Fibroblast of the aortic adventitia (primary cell): ENCODE results near the gene SIK3. TPM values are rescaled to one million over a fixed set of nuclear protein-coding genes. Genes with fewer than 3 reads are reported as not detected.
A peak's percentile ranks its signal among the peaks of the same experiment; 100 is the strongest.

ENCODE experiments used
- DNase-seq: peaks from one replicate; pipeline ENCODE4 v3.0.0-alpha.2; 2010; ENCODE audit warnings: low read depth
- H3K4me3 ChIP-seq: 2 replicates; pipeline ENCODE4 v1.5.1; 2011; ENCODE audit warnings: low read depth, mild to moderate bottlenecking, control low read depth, low read length, moderate library complexity
- total RNA-seq: library from RNA; depleted of rRNA; stranded (reverse); fragments of >200 nt; gene quantifications from 2 replicates; pipeline ENCODE4 v1.2.3, GENCODE V29; 2012; ENCODE audit warnings: low replicate concordance
- TF ChIP-seq, protein P1 (sequence below): IDR thresholded peaks from 2 replicates; pipeline ENCODE4 v1.5.1; 2011; ENCODE audit warnings: mild to moderate bottlenecking, low read length, control low read depth, inconsistent platforms; ENCODE audit not compliant: insufficient read depth

Gene SIK3
- total RNA-seq, 1 donor, result 18.4 TPM

DNA sequence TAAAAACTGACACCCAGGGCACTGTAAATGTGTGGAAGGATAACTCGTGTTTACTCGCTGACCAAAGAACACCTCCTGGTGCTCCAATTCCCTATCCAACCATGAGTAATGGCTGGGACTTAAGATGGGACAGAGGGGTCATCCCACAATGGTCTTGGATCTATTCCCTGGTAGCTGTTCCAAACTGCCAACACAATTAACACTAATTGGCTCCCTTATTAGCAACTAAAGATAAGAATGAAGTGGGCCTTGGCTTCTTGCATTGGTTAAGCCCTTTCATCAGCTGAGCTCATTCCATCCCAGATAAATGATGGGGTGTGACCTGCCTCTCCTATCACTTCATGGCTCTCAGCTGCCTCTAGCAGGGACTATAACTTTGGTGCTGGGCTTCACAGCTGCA is 1.5 kb upstream of the SIK3 start:
- TF ChIP-seq, protein P1, sequence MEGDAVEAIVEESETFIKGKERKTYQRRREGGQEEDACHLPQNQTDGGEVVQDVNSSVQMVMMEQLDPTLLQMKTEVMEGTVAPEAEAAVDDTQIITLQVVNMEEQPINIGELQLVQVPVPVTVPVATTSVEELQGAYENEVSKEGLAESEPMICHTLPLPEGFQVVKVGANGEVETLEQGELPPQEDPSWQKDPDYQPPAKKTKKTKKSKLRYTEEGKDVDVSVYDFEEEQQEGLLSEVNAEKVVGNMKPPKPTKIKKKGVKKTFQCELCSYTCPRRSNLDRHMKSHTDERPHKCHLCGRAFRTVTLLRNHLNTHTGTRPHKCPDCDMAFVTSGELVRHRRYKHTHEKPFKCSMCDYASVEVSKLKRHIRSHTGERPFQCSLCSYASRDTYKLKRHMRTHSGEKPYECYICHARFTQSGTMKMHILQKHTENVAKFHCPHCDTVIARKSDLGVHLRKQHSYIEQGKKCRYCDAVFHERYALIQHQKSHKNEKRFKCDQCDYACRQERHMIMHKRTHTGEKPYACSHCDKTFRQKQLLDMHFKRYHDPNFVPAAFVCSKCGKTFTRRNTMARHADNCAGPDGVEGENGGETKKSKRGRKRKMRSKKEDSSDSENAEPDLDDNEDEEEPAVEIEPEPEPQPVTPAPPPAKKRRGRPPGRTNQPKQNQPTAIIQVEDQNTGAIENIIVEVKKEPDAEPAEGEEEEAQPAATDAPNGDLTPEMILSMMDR, result no peak

GRCh38 chr11:117097389-117098268 is 599 bp downstream of the SIK3 start:
- peak overlapping the region; percentile 87 for H3K4me3 ChIP-seq
- DNase-seq, result no peak
- TF ChIP-seq, protein P1, result no peak

More for the DNA sequence above, 1.5 kb upstream of the SIK3 start:
- no peak for DNase-seq
- no peak overlapping the region for H3K4me3 ChIP-seq

GRCh38 chr11:117097014-117097388 is 1.2 kb downstream of the SIK3 start:
- TF ChIP-seq, protein P1, result no peak
- no peak for DNase-seq
- H3K4me3 ChIP-seq, result peak overlapping the region; percentile 87

DNA sequence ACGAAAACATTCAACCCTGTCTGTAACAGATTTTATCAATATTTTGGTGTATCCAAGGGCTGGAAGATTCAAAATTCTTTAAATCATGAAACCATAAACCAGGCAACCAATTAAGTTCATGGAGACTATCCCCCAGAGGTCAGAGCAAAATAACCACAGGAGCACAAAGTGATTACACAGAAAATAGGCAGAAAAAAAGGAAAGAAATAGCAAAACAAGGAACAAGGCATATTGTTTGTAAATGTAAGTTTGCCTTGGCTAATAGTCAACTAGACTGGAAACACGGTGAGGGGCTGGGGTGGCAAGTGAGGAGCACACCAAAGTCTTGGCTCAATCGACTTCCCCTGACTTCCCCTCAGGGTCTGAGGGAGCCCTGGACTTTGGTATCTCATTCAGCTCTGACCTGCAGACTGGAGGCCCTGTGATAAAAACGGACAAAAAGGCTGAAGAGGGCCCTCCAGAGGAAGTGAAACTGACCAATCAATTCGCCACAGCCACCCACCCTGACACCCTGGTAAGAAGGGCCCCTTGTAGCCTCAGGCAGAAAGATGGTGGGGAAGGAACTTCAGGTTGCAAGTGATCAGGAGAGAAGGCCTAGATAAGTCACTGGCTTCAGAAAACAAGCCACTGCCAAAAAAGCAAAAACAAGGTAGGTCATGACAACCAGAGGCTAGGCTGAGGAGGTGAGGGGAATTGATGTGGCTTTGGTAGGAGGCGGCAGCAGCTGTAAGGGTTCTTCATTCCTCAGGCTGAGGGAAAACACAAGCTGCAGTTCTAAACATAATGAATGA is 1.8 kb downstream of the SIK3 start:
- TF ChIP-seq, protein P1, result no peak
- no peak for DNase-seq
- peak overlapping the region; percentile 87 for H3K4me3 ChIP-seq

DNA sequence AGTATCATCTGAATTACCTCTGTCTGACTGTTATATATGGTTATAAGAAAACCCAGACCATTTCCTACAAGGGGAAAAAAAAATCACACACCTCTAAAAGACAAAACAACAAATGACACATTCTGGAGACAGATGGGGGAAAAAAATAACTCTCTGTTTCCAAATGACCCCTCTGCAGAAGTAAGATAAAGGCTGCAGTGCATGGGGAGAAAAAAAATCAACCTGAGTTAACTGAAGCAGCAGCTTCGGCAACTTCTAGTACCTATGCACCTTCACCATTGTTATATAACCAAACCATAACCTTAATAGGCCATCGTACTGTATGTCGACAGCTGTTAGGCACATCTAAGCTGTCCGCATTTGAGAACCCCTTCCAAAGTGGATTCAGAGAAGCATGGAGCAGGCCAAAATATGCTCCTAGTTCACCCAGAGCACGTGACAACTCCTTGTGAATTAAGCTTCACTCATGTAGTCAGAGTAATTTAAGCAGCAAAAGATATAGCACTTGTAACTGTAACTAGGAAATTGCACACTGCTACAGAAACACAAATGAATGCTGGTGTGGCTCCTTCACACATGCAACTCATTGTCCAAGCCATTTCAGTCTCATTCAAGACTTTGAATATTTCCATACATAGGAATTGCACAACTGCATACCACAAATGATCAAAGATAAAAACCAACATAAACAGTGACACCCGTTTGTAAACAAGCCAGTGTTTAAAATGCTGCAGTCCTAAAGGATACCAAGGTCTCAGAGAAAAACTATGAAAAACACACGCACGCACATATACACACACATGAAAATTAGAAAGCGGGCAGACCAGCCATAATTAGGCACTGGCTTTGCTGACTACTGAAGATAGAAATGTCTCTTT is 2.7 kb downstream of the SIK3 start:
- TF ChIP-seq, protein P1, result no peak
- H3K4me3 ChIP-seq, result peak overlapping the region; percentile 37
- peak; percentile 56 for DNase-seq

DNA sequence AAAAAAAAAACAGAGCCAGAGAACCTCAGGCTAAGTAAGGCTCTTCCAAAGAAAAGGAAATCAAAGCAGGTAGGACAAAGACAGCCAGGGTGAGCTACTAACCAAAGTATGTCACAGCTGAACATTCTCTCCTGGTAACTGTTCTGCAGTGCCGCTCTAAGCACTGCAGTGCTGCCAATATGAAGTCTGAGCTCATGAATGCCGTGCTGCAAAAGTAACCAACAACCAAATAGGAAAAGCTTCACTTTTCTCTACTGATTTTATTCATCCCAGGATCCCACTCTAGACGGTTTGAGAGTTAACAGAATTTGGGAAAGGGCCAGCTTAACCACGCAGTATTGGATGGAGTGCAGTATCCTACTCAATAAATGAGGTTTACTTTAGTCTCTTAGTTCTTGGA is 3.5 kb downstream of the SIK3 start:
- TF ChIP-seq, protein P1, result no peak
- peak; percentile 58 for DNase-seq
- H3K4me3 ChIP-seq, result peak overlapping the region; percentile 26
